GM18508 (cell line): Measurements from ENCODE around the gene PDGFRA.
"Not testable (repeated sequence)": the region's sequence is repeated elsewhere in the genome, so short reads cannot be mapped to it uniquely, and the experiment has no call there.

Experiments
- ATAC-seq: cut with Tn5 transposase; IDR thresholded peaks from one replicate; pipeline ENCODE4 v1.9.1; 2021; ENCODE audit warnings: moderate number of reproducible peaks; ENCODE audit not compliant: insufficient read depth, unreplicated experiment

The PDGFRA gene

DNA sequence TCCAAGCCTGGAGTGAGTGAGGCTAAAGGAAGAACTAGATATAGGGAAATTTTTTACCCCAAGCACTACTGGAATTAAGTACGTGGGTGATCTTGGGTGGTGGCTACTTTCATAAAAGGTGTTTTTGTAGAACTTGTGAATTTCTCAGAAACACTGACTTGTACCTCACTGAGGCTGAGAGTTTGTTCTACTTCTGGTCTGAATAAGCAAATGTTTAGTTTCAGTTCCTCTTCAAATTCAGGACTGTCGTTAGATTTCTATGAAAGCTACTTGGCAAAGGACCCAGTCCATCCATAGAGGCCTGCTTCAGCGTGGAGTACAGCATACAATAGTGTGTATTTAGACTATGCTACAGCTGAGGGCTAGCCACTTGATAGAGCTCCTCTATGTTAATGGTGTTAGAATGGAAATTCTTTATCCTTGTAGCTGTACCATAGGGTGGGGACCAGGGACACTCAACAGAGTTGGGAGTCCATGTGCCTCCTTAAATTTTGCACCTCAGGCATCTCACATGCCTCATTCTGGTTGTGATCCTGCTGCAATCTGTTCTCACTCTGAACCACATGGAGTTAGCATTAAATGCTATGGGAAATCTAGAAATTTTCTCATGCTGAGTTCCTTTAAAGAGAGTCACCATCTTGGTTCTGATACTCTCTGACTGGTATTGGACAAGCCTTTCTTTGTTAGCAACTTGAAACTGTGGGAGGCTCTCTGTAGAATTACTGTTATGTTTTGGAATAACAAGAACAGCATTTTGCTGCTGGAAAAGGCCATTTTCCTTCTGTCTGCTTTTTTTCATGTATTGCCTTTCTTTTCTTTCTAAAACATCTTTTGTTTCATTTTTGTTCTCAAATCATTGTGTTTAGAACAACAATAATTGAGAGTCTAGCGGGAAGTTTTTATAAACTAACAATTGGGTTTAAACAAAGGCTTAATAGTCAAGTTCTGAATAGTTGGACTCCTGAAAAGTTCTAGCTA is 86.8 kb downstream of the PDGFRA start:
- peak; percentile 96 for ATAC-seq

- no peak for ATAC-seq
Measured at GRCh38 chr4:54317690-54318089, 88.6 kb downstream of the PDGFRA start.

GRCh38 chr4:54318904-54319303 is 89.8 kb downstream of the PDGFRA start:
- no peak for ATAC-seq

DNA sequence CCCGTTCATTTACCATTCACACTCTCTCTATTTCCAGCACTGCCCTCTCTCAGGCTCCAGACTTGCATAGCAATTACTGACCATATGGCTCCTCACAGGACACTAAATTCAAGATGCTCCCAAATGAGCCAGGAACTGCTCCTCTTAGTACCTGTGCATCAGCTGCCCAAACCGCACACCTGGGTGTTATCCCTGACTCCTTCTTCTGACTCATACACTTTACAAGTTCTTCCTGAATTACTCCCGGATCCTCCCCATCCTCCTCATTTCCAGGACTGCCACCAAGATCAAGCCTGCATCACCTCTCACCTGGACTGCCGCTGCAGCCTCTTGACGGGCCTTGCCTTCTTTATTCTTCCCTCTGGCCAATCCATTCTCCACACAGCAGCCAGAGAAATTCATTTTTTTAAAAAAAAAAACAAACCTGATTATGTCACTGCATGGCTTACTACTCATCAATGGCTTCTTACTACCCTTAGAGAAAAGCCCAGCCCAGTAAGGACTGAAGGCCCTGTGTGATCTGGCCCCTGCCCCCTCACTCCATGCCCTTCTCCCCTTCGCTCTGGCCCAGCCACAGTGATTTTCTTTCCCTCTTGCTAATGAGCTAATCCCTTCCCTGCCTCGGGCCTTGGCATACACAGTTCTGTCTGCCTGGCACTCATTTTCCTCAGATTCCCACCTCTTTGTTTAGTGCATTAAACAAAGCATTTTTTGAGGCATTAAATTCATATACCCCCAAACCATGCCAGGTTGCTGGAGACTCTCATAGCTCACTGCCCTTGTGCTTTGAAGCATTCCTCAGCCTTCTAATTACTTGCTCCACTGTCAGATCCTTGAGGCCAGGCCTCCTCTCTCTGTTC is 92.0 kb downstream of the PDGFRA start:
- ATAC-seq: no peak

GRCh38 chr4:54322818-54323417 is 93.8 kb downstream of the PDGFRA start:
- peak; percentile 65 for ATAC-seq

- no peak for ATAC-seq
Measured at GRCh38 chr4:54330896-54331295, 101.8 kb downstream of the PDGFRA start.

- no peak for ATAC-seq
Measured at GRCh38 chr4:54332542-54332941, 103.4 kb downstream of the PDGFRA start.

- no peak for ATAC-seq
Measured at GRCh38 chr4:54333657-54334056, 104.6 kb downstream of the PDGFRA start.

- ATAC-seq: not testable (repeated sequence)
Measured at GRCh38 chr4:54334769-54335168, 105.7 kb downstream of the PDGFRA start.

- ATAC-seq: no peak
Measured at GRCh38 chr4:54337009-54337408, 107.9 kb downstream of the PDGFRA start.

- ATAC-seq: not testable (repeated sequence)
Measured at GRCh38 chr4:54342067-54342466, 113.0 kb downstream of the PDGFRA start.
